Trophoblast cell (in vitro differentiated cells and primary cell): Measurements from ENCODE around the gene SLC23A3.

Source experiments
- DNase-seq, 2 donors: peaks; one replicate each; pipeline ENCODE4 v3.0.0-alpha.2; 2016
- H2AFZ ChIP-seq: 2 replicates; pipeline ENCODE4 v1.6.1; 2013; ENCODE audit warnings: low read length, moderate library complexity, mild to moderate bottlenecking; ENCODE audit not compliant: insufficient read depth, poor library complexity
- H2AK5ac ChIP-seq: 2 replicates; pipeline ENCODE4 v1.6.1; 2013; ENCODE audit warnings: mild to moderate bottlenecking, low read length
- H2BK120ac ChIP-seq: 2 replicates; pipeline ENCODE4 v1.6.1; 2013; ENCODE audit warnings: low read length, mild to moderate bottlenecking, moderate library complexity; ENCODE audit not compliant: insufficient read depth, poor library complexity
- H2BK12ac ChIP-seq: 2 replicates; pipeline ENCODE4 v1.6.1; 2013; ENCODE audit warnings: mild to moderate bottlenecking, low read length, moderate library complexity
- H2BK5ac ChIP-seq: 2 replicates; pipeline ENCODE4 v1.6.1; 2013; ENCODE audit warnings: low read length, low read depth, moderate library complexity, mild to moderate bottlenecking; ENCODE audit not compliant: poor library complexity
- H3K14ac ChIP-seq: 2 replicates; pipeline ENCODE4 v1.6.1; 2013; ENCODE audit warnings: mild to moderate bottlenecking, low read length
- H3K18ac ChIP-seq: 2 replicates; pipeline ENCODE4 v1.6.1; 2013; ENCODE audit warnings: mild to moderate bottlenecking, low read length
- H3K23ac ChIP-seq: 2 replicates; pipeline ENCODE4 v1.6.1; 2013; ENCODE audit warnings: low read length
- H3K27ac ChIP-seq: 2 replicates; pipeline ENCODE4 v1.5.1; 2013; ENCODE audit warnings: low read depth, mild to moderate bottlenecking, inconsistent platforms, low read length, moderate library complexity
- H3K27me3 ChIP-seq: 2 replicates; pipeline ENCODE4 v1.6.1; 2013; ENCODE audit warnings: inconsistent platforms, mild to moderate bottlenecking, low read length, moderate library complexity; ENCODE audit not compliant: insufficient read depth
- H3K36me3 ChIP-seq, 2 experiments: 1 replicate in 1 of 2; 2 replicates in 1 of 2; pipeline ENCODE4 v1.6.1; 2013; ENCODE audit warnings: low read length in 2 of 2, mild to moderate bottlenecking in 2 of 2, moderate library complexity in 1 of 2; ENCODE audit not compliant: insufficient read depth in 2 of 2, control insufficient read depth in 1 of 2
- H3K4ac ChIP-seq: 2 replicates; pipeline ENCODE4 v1.6.1; 2013; ENCODE audit warnings: low read depth, mild to moderate bottlenecking, low read length, moderate library complexity
- H3K4me1 ChIP-seq, 2 experiments: 1 replicate in 1 of 2; 2 replicates in 1 of 2; pipeline ENCODE4 v1.6.1; 2013; ENCODE audit warnings: low read length in 2 of 2, mild to moderate bottlenecking in 2 of 2, moderate library complexity in 1 of 2; ENCODE audit not compliant: insufficient read depth in 2 of 2, control insufficient read depth in 1 of 2
- H3K4me2 ChIP-seq: 2 replicates; pipeline ENCODE4 v1.6.1; 2013; ENCODE audit warnings: inconsistent platforms, mild to moderate bottlenecking, low read length, moderate library complexity
- H3K4me3 ChIP-seq: 2 replicates; pipeline ENCODE4 v1.5.1; 2013; ENCODE audit warnings: mild to moderate bottlenecking, low read depth, low read length, inconsistent platforms
- H3K79me1 ChIP-seq: one replicate; pipeline ENCODE4 v1.6.1; 2013; ENCODE audit warnings: low read length
- H3K79me2 ChIP-seq: 2 replicates; pipeline ENCODE4 v1.6.1; 2013; ENCODE audit warnings: low read length, mild to moderate bottlenecking; ENCODE audit not compliant: control insufficient read depth, insufficient read depth, poor library complexity
- H3K9ac ChIP-seq: 2 replicates; pipeline ENCODE4 v1.6.1; 2013; ENCODE audit warnings: mild to moderate bottlenecking, low read length
- H3K9me3 ChIP-seq: 2 replicates; pipeline ENCODE4 v1.6.1; 2013; ENCODE audit warnings: low read depth, mild to moderate bottlenecking, control low read depth, inconsistent platforms, low read length; ENCODE audit not compliant: insufficient read depth
- H4K12ac ChIP-seq: 2 replicates; pipeline ENCODE4 v1.6.1; 2013; ENCODE audit warnings: low read depth, mild to moderate bottlenecking, low read length, moderate library complexity
- H4K8ac ChIP-seq: 2 replicates; pipeline ENCODE4 v1.6.1; 2013; ENCODE audit warnings: low read depth, mild to moderate bottlenecking, low read length, moderate library complexity
- H4K91ac ChIP-seq: one replicate; pipeline ENCODE4 v1.6.1; 2013; ENCODE audit warnings: low read depth, mild to moderate bottlenecking, low read length, moderate library complexity
- WGBS: extraction: QIAGEN DNeasy Blood & Tissue Kit; methylation state at CpG from one replicate; pipeline ENCODE4 v1.1.7; 2013; ENCODE audit warnings: missing lambda C conversion rate; ENCODE audit not compliant: insufficient read length, insufficient coverage; ENCODE audit errors: extremely low coverage; 5-methylcytosine and 5-hydroxymethylcytosine counted together

SLC23A3 gene

GRCh38 chr2:219131744-219132143 lies 38.1 kb downstream of the SLC23A3 start:
- H3K4me1 ChIP-seq = peaks cover 0 to under 1% of the 10 kb centered on the region in 2 experiments
- no CpG with 5 or more reads among the region's 4 CpGs for WGBS
- DNase-seq = no peak

GRCh38 chr2:219131327-219131726 lies 38.5 kb downstream of the SLC23A3 start:
- H2AK5ac ChIP-seq = no peak overlapping the region
- H3K23ac ChIP-seq = no peak overlapping the region
- H3K14ac ChIP-seq = no peak overlapping the region
- no peak overlapping the region for H3K9ac ChIP-seq
- no peak overlapping the region for H3K18ac ChIP-seq
- H2BK120ac ChIP-seq = no peak overlapping the region
- no peak overlapping the region for H4K91ac ChIP-seq
- no peaks in the 10 kb centered on the region for H3K9me3 ChIP-seq
- H3K79me1 ChIP-seq = no peaks in the 10 kb centered on the region
- H3K4ac ChIP-seq = no peak overlapping the region
- peaks cover 0 to 2% of the 10 kb centered on the region in 2 experiments for H3K4me1 ChIP-seq
- no peak overlapping the region for H3K27ac ChIP-seq
- no peaks in the 10 kb centered on the region for H3K79me2 ChIP-seq
- no peak overlapping the region for H2BK12ac ChIP-seq
- H3K27me3 ChIP-seq = no peaks in the 10 kb centered on the region
- no peak for DNase-seq
- H2AFZ ChIP-seq = no peak overlapping the region
- H3K36me3 ChIP-seq = no peaks in the 10 kb centered on the region
- no peak overlapping the region for H3K4me3 ChIP-seq
- H3K4me2 ChIP-seq = no peak overlapping the region
- WGBS = no CpG with 5 or more reads among the region's 3 CpGs
- H2BK5ac ChIP-seq = no peak overlapping the region
- no peak overlapping the region for H4K12ac ChIP-seq
- no peak overlapping the region for H4K8ac ChIP-seq

More at GRCh38 chr2:219131744-219132143, 38.1 kb downstream of the SLC23A3 start:
- no peak overlapping the region for H2AFZ ChIP-seq
- H4K12ac ChIP-seq = no peak overlapping the region
- no peak overlapping the region for H3K4ac ChIP-seq
- H3K79me1 ChIP-seq = no peaks in the 10 kb centered on the region
- no peaks in the 10 kb centered on the region for H3K36me3 ChIP-seq
- H3K79me2 ChIP-seq = no peaks in the 10 kb centered on the region
- no peaks in the 10 kb centered on the region for H3K9me3 ChIP-seq
- H3K4me3 ChIP-seq = no peak overlapping the region
- H2BK120ac ChIP-seq = no peak overlapping the region
- no peak overlapping the region for H2AK5ac ChIP-seq
- no peak overlapping the region for H3K18ac ChIP-seq
- H3K9ac ChIP-seq = no peak overlapping the region
- no peak overlapping the region for H2BK12ac ChIP-seq
- no peak overlapping the region for H3K14ac ChIP-seq
- no peak overlapping the region for H3K23ac ChIP-seq
- H4K91ac ChIP-seq = no peak overlapping the region
- H3K27me3 ChIP-seq = no peaks in the 10 kb centered on the region
- no peak overlapping the region for H2BK5ac ChIP-seq
- no peak overlapping the region for H3K4me2 ChIP-seq
- no peak overlapping the region for H3K27ac ChIP-seq
- no peak overlapping the region for H4K8ac ChIP-seq

GRCh38 chr2:219129589-219129988 lies 40.2 kb downstream of the SLC23A3 start:
- Histone ChIP-seq H3K27me3 (no peaks in the 10 kb centered on the region), H3K27ac (no peak overlapping the region), H4K91ac (no peak overlapping the region), H3K36me3 (no peaks in the 10 kb centered on the region), H3K4ac (no peak overlapping the region), H3K9ac (no peak overlapping the region), H4K8ac (no peak overlapping the region), H3K4me1 (peaks cover 2 to 6% of the 10 kb centered on the region in 2 experiments), H2BK12ac (no peak overlapping the region), H2AK5ac (no peak overlapping the region), H3K18ac (no peak overlapping the region), H3K23ac (no peak overlapping the region), H3K79me2 (no peaks in the 10 kb centered on the region), H3K14ac (no peak overlapping the region), H3K79me1 (no peaks in the 10 kb centered on the region), H3K4me3 (no peak overlapping the region), H2BK5ac (no peak overlapping the region), H2BK120ac (no peak overlapping the region), H3K9me3 (no peaks in the 10 kb centered on the region), H3K4me2 (no peak overlapping the region), H2AFZ (no peak overlapping the region), H4K12ac (no peak overlapping the region)
- no peak for DNase-seq
- no CpG with 5 or more reads among the region's 16 CpGs for WGBS

DNA sequence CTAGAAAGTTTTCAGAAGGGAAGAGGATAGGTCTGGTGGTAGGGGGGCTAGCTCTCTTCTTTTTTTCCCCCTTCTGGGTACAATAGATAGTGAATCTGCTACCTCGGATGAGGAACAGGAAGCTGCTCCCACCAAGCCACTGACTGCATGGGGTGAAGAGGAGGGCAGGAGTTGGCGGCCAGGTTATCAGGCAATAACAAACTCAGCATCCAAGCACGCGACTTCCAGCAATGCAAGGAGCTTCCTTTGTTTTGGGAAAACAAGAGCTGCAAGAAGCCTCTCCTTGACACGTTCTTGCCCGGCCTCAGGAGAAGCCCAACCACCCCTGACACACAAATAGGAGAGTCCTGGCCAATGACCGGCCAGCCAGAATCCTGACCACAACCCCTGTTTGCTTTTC lies 41.4 kb downstream of the SLC23A3 start:
- H3K79me1 ChIP-seq = no peaks in the 10 kb centered on the region
- H3K4me3 ChIP-seq = no peak overlapping the region
- no peak overlapping the region for H2AK5ac ChIP-seq
- no peak overlapping the region for H2BK12ac ChIP-seq
- H4K91ac ChIP-seq = no peak overlapping the region
- H3K14ac ChIP-seq = no peak overlapping the region
- H3K9ac ChIP-seq = no peak overlapping the region
- H3K27me3 ChIP-seq = no peaks in the 10 kb centered on the region
- no CpG with 5 or more reads among the region's 7 CpGs for WGBS
- no peak overlapping the region for H2BK120ac ChIP-seq
- peaks cover 2 to 6% of the 10 kb centered on the region in 2 experiments for H3K4me1 ChIP-seq
- no peaks in the 10 kb centered on the region for H3K9me3 ChIP-seq
- no peaks in the 10 kb centered on the region for H3K79me2 ChIP-seq
- H3K4me2 ChIP-seq = no peak overlapping the region
- H3K36me3 ChIP-seq = no peaks in the 10 kb centered on the region
- H3K18ac ChIP-seq = no peak overlapping the region
- H2AFZ ChIP-seq = no peak overlapping the region
- H2BK5ac ChIP-seq = no peak overlapping the region
- no peak overlapping the region for H3K23ac ChIP-seq
- no peak overlapping the region for H4K8ac ChIP-seq
- no peak overlapping the region for H3K27ac ChIP-seq
- no peak for DNase-seq
- H4K12ac ChIP-seq = no peak overlapping the region
- no peak overlapping the region for H3K4ac ChIP-seq
